Hepatocyte (in vitro differentiated cells): Measurements from ENCODE around the gene MYO1B.

Experiments used
- CTCF ChIP-seq: fragments of 200-600 bp; sonication (generic); IDR thresholded peaks from 2 replicates; pipeline ENCODE4 v1.5.1; 2016; ENCODE audit warnings: antibody characterized with exemption, mild to moderate bottlenecking; ENCODE audit not compliant: poor library complexity
- EZH2 ChIP-seq: fragments of 200-600 bp; sonication (generic); IDR thresholded peaks from 2 replicates; pipeline ENCODE4 v1.6.1; 2016; ENCODE audit warnings: antibody characterized with exemption, mild to moderate bottlenecking, borderline replicate concordance
- EZH2phosphoT487 ChIP-seq: fragments of 200-600 bp; sonication (generic); IDR thresholded peaks from one replicate; pipeline ENCODE4 v1.6.1; 2018; ENCODE audit warnings: antibody characterized with exemption, mild to moderate bottlenecking, low read depth, moderate library complexity; ENCODE audit not compliant: unreplicated experiment, severe bottlenecking

GRCh38 chr2:191298306-191298705 lies 53.1 kb downstream of the MYO1B start:
- TF ChIP-seq CTCF, result no peak
- TF ChIP-seq EZH2phosphoT487, result no peak
- TF ChIP-seq EZH2, result no peak
